Measurements from ENCODE around the gene KRT25.

The KRT25 gene

GRCh38 chr17:40727447-40728231 is 27.5 kb downstream of the KRT25 start:
- no peak overlapping the region for H2AFZ ChIP-seq (ENCODE audit: low read length)
- no peak overlapping the region for H3K4me2 ChIP-seq (ENCODE audit: low read depth, low read length)
- no peak overlapping the region for H3K27ac ChIP-seq (ENCODE audit: low read length)
- H3K4me3 ChIP-seq (ENCODE audit: low read length) = no peak overlapping the region
- no peaks in the 10 kb centered on the region; the same call in 1 of the 2 replicates for H4K20me1 ChIP-seq (ENCODE audit: insufficient read depth, low read length)
- peaks cover 7% of the 10 kb centered on the region for H3K27me3 ChIP-seq (replicated peaks; ENCODE audit: insufficient read depth, low read length)
- TF ChIP-seq, protein P1, sequence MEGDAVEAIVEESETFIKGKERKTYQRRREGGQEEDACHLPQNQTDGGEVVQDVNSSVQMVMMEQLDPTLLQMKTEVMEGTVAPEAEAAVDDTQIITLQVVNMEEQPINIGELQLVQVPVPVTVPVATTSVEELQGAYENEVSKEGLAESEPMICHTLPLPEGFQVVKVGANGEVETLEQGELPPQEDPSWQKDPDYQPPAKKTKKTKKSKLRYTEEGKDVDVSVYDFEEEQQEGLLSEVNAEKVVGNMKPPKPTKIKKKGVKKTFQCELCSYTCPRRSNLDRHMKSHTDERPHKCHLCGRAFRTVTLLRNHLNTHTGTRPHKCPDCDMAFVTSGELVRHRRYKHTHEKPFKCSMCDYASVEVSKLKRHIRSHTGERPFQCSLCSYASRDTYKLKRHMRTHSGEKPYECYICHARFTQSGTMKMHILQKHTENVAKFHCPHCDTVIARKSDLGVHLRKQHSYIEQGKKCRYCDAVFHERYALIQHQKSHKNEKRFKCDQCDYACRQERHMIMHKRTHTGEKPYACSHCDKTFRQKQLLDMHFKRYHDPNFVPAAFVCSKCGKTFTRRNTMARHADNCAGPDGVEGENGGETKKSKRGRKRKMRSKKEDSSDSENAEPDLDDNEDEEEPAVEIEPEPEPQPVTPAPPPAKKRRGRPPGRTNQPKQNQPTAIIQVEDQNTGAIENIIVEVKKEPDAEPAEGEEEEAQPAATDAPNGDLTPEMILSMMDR (IDR thresholded peaks at IDR 0.05; ENCODE audit: low read length) = no peak
- TF ChIP-seq EZH2phosphoT487 (IDR thresholded peaks at IDR 0.05; ENCODE audit: low read length) (no peak), EZH2 (optimal IDR thresholded peaks at IDR 0.05; ENCODE audit: low read depth, low read length) (no peak)
- H3K79me2 ChIP-seq (ENCODE audit: low read length) = no peaks in the 10 kb centered on the region
- H3K9me3 ChIP-seq (replicated peaks; ENCODE audit: insufficient read depth, low read length) = no peaks in the 10 kb centered on the region
- H3F3A ChIP-seq (ENCODE audit: insufficient read depth, low read length) = no peaks in the 10 kb centered on the region
- no peak overlapping the region for H3K9ac ChIP-seq (ENCODE audit: low read length)
- no peak for DNase-seq
- no peaks in the 10 kb centered on the region for H3K9me2 ChIP-seq (replicated peaks; ENCODE audit: insufficient read depth, low read length)
- no peaks in the 10 kb centered on the region for H3K4me1 ChIP-seq (ENCODE audit: low read length)
- no peaks in the 10 kb centered on the region for H3K36me3 ChIP-seq (replicated peaks; ENCODE audit: insufficient read depth, low read length)

GRCh38 chr17:40726919-40727318 is 28.2 kb downstream of the KRT25 start:
- no peaks in the 10 kb centered on the region for H3K4me1 ChIP-seq (ENCODE audit: low read length)
- H3K36me3 ChIP-seq (replicated peaks; ENCODE audit: insufficient read depth, low read length) = no peaks in the 10 kb centered on the region
- no peaks in the 10 kb centered on the region; the same call in 1 of the 2 replicates for H4K20me1 ChIP-seq (ENCODE audit: insufficient read depth, low read length)
- H3K27ac ChIP-seq (ENCODE audit: low read length) = no peak overlapping the region
- H3K27me3 ChIP-seq (replicated peaks; ENCODE audit: insufficient read depth, low read length) = peaks cover 7% of the 10 kb centered on the region
- H3F3A ChIP-seq (ENCODE audit: insufficient read depth, low read length) = no peaks in the 10 kb centered on the region
- H3K9me2 ChIP-seq (replicated peaks; ENCODE audit: insufficient read depth, low read length) = no peaks in the 10 kb centered on the region
- H2AFZ ChIP-seq (ENCODE audit: low read length) = no peak overlapping the region
- no peak overlapping the region for H3K4me2 ChIP-seq (ENCODE audit: low read depth, low read length)
- H3K4me3 ChIP-seq (ENCODE audit: low read length) = no peak overlapping the region
- no peak overlapping the region for H3K9ac ChIP-seq (ENCODE audit: low read length)
- DNase-seq = no peak
- no peaks in the 10 kb centered on the region for H3K79me2 ChIP-seq (ENCODE audit: low read length)
- TF ChIP-seq, protein P1 (IDR thresholded peaks at IDR 0.05; ENCODE audit: low read length) = peak; percentile 34
- no peak for TF ChIP-seq EZH2 (optimal IDR thresholded peaks at IDR 0.05; ENCODE audit: low read depth, low read length)
- no peaks in the 10 kb centered on the region for H3K9me3 ChIP-seq (replicated peaks; ENCODE audit: insufficient read depth, low read length)

DNA sequence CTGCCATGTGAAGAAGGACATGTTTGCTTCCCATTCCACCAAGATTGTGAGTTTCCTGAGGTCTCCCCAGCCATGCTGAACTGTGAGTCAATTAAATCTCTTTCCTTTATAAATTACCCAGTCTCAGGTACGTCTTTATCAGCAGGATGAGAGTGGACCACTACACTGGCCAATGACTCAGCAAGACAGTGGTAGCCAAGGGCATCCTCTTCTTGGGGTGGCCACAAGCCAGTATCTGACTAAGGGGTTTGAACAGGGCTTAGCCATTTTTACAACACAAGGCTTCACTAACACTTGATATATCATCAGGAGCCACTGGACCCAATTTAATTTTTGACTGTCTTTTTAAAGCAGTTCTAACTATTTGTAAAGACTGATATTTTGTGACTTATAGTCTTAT is 30.5 kb downstream of the KRT25 start:
- TF ChIP-seq EZH2phosphoT487 (IDR thresholded peaks at IDR 0.05; ENCODE audit: low read length) = no peak
- TF ChIP-seq, protein P1 (IDR thresholded peaks at IDR 0.05; ENCODE audit: low read length) = no peak
- no peak for TF ChIP-seq EZH2 (optimal IDR thresholded peaks at IDR 0.05; ENCODE audit: low read depth, low read length)
- H2AFZ ChIP-seq (ENCODE audit: low read length) = no peak overlapping the region
- H3K79me2 ChIP-seq (ENCODE audit: low read length) = no peaks in the 10 kb centered on the region
- no peak overlapping the region for H3K9ac ChIP-seq (ENCODE audit: low read length)
- H3F3A ChIP-seq (ENCODE audit: insufficient read depth, low read length) = no peaks in the 10 kb centered on the region
- H3K9me2 ChIP-seq (replicated peaks; ENCODE audit: insufficient read depth, low read length) = no peaks in the 10 kb centered on the region
- H3K9me3 ChIP-seq (replicated peaks; ENCODE audit: insufficient read depth, low read length) = no peaks in the 10 kb centered on the region
- no peak overlapping the region for H3K27ac ChIP-seq (ENCODE audit: low read length)
- H3K4me1 ChIP-seq (ENCODE audit: low read length) = no peaks in the 10 kb centered on the region
- no peaks in the 10 kb centered on the region for H3K36me3 ChIP-seq (replicated peaks; ENCODE audit: insufficient read depth, low read length)
- DNase-seq = no peak
- peaks cover 7% of the 10 kb centered on the region for H3K27me3 ChIP-seq (replicated peaks; ENCODE audit: insufficient read depth, low read length)
- no peak overlapping the region for H3K4me2 ChIP-seq (ENCODE audit: low read depth, low read length)
- no peaks in the 10 kb centered on the region; the same call in 1 of the 2 replicates for H4K20me1 ChIP-seq (ENCODE audit: insufficient read depth, low read length)
- H3K4me3 ChIP-seq (ENCODE audit: low read length) = no peak overlapping the region

Measured in MM.1S (cell line).